Activated CD4-positive, alpha-beta memory T cell treated with anti-CD3 and anti-CD28 coated beads, Interleukin-2, amount 10 ng/mL, durations not matched to agents 7 days and 5 days (primary cell): ENCODE results near the gene ZNF580. TPM values are rescaled to one million over a fixed set of nuclear protein-coding genes. Genes with fewer than 3 reads are reported as not detected.

Experiments used
- CTCF ChIA-PET: fragments of 350-600 bp; sonication (Branson Sonifier 250); formaldehyde crosslinking; loops from one replicate; lab custom pipeline; 2021; ENCODE audit warnings: antibody characterized with exemption, inconsistent platforms; lab: Charles Lee
- POLR2A ChIA-PET: fragments of 350-600 bp; sonication (Branson Sonifier 250); formaldehyde crosslinking; loops from one replicate; lab custom pipeline; 2021; ENCODE audit warnings: antibody characterized with exemption; lab: Charles Lee
- DNase-seq: peaks from one replicate; pipeline ENCODE4 v3.0.0-alpha.2; 2020
- H3K27ac Mint-ChIP-seq: one replicate; pipeline ENCODE4 v1.8.0; 2021; ENCODE audit warnings: mild to moderate bottlenecking, mixed read lengths
- H3K27me3 Mint-ChIP-seq: one replicate; pipeline ENCODE4 v1.8.0; 2021; ENCODE audit warnings: mixed read lengths
- H3K36me3 Mint-ChIP-seq: one replicate; pipeline ENCODE4 v1.8.0; 2021; ENCODE audit warnings: low read depth, mixed read lengths
- H3K4me1 Mint-ChIP-seq: one replicate; pipeline ENCODE4 v1.8.0; 2021; ENCODE audit warnings: mixed read lengths
- H3K4me3 Mint-ChIP-seq: one replicate; pipeline ENCODE4 v1.8.0; 2021; ENCODE audit warnings: mild to moderate bottlenecking, mixed read lengths
- H3K9me3 Mint-ChIP-seq: one replicate; pipeline ENCODE4 v1.8.0; 2021; ENCODE audit warnings: mixed read lengths
- total RNA-seq, 2 experiments: library from RNA; stranded (reverse); gene quantifications; one replicate each; pipeline ENCODE4 v1.2.3, GENCODE V29; 2021

ZNF580 gene
- total RNA-seq, 2 experiments from 2014 or later = 35.7 to 39.7 TPM

- no peaks in the 10 kb centered on the region for H3K27me3 Mint-ChIP-seq
- H3K9me3 Mint-ChIP-seq = peaks cover 5% of the 10 kb centered on the region
- peaks cover 39% of the 10 kb centered on the region for H3K4me1 Mint-ChIP-seq
Observed at GRCh38 chr19:55599842-55600661, 40.8 kb upstream of the ZNF580 start, which contains the start of gene ZNF524. TSS of gene ZNF524 (plus strand) at chr19:55600288. CDS start at chr19:55602113, 1,825 bp downstream.

GRCh38 chr19:55600662-55601028 lies 40.2 kb upstream of the ZNF580 start:
- peak overlapping the region; percentile 90 for H3K27ac Mint-ChIP-seq
- POLR2A ChIA-PET = interaction anchor here (0.6 to 4.1 kb wide), 6 partner anchors 25 to 344 kb away, joined by 3 to 49 read pairs (median 7); partner anchors contain the start of genes ZNF581, ZNF628 and ZNF784
- peaks cover 39% of the 10 kb centered on the region for H3K4me1 Mint-ChIP-seq
- no peaks in the 10 kb centered on the region for H3K27me3 Mint-ChIP-seq
- peak overlapping the region; percentile 98 for H3K4me3 Mint-ChIP-seq
- CTCF ChIA-PET = interaction anchor here (1.3 to 2.7 kb wide), 3 partner anchors 26 to 53 kb away, joined by 4 to 17 read pairs (median 14); partner anchors contain the start of gene U2AF2
- no peaks in the 10 kb centered on the region for H3K9me3 Mint-ChIP-seq
- H3K36me3 Mint-ChIP-seq = peaks cover 45% of the 10 kb centered on the region
- DNase-seq = no peak

More at GRCh38 chr19:55599842-55600661, 40.8 kb upstream of the ZNF580 start, which contains the start of gene ZNF524:
- Mint-ChIP-seq H3K27ac (peak within 1 kb of the TSS; percentile 99), H3K4me3 (peak within 1 kb of the TSS; percentile 98), H3K36me3 (peaks cover 51% of the 10 kb centered on the region)
- DNase-seq = peak; percentile 87
- ChIA-PET CTCF (interaction anchor here (1.3 to 2.7 kb wide), 7 partner anchors 25 to 261 kb away, joined by 3 to 17 read pairs (median 8); partner anchors contain the start of genes KMT5C, U2AF2 and ZNF784), POLR2A (interaction anchor here (0.8 to 4.1 kb wide), 23 partner anchors 11 to 1082 kb away, joined by 3 to 49 read pairs (median 4); partner anchors contain the start of genes HSPBP1, KMT5C, PPP6R1 and TMEM238)

GRCh38 chr19:55601084-55601483 lies 39.7 kb upstream of the ZNF580 start:
- POLR2A ChIA-PET = interaction anchor here (0.6 to 4.1 kb wide), 5 partner anchors 24 to 321 kb away, joined by 3 to 49 read pairs (median 10); partner anchors contain the start of genes ZNF581, ZNF628 and ZNF784
- Mint-ChIP-seq H3K27me3 (no peaks in the 10 kb centered on the region), H3K9me3 (no peaks in the 10 kb centered on the region), H3K27ac (peak overlapping the region; percentile 90), H3K4me1 (peaks cover 41% of the 10 kb centered on the region), H3K36me3 (peaks cover 44% of the 10 kb centered on the region), H3K4me3 (peak overlapping the region; percentile 98)
- no peak for DNase-seq
- CTCF ChIA-PET = interaction anchor here (1.0 to 1.3 kb wide), 2 partner anchors 26 to 32 kb away, joined by 3 to 4 read pairs; no protein-coding TSS in a partner anchor

- no peak for DNase-seq
- ChIA-PET CTCF (interaction anchor here (1.0 to 1.3 kb wide), 2 partner anchors 24 to 31 kb away, joined by 3 to 4 read pairs; no protein-coding TSS in a partner anchor), POLR2A (no interaction called here)
- H3K4me3 Mint-ChIP-seq = no peak overlapping the region
- H3K36me3 Mint-ChIP-seq = peaks cover 41% of the 10 kb centered on the region
- peaks cover 50% of the 10 kb centered on the region for H3K4me1 Mint-ChIP-seq
- H3K27ac Mint-ChIP-seq = peak overlapping the region; percentile 90
- H3K9me3 Mint-ChIP-seq = no peaks in the 10 kb centered on the region
- no peaks in the 10 kb centered on the region for H3K27me3 Mint-ChIP-seq
Observed at GRCh38 chr19:55602104-55603001, 38.4 kb upstream of the ZNF580 start.

- Mint-ChIP-seq H3K27ac (peak overlapping the region; percentile 26), H3K9me3 (no peaks in the 10 kb centered on the region), H3K4me1 (peaks cover 54% of the 10 kb centered on the region), H3K36me3 (peaks cover 42% of the 10 kb centered on the region), H3K27me3 (no peaks in the 10 kb centered on the region), H3K4me3 (peak overlapping the region; percentile 40)
- ChIA-PET CTCF (no interaction called here), POLR2A (no interaction called here)
- no peak for DNase-seq
Observed at GRCh38 chr19:55603115-55603514, 37.7 kb upstream of the ZNF580 start.

GRCh38 chr19:55603581-55604292 lies 37.1 kb upstream of the ZNF580 start:
- peak overlapping the region; percentile 26 for H3K27ac Mint-ChIP-seq
- H3K9me3 Mint-ChIP-seq = no peaks in the 10 kb centered on the region
- peaks cover 54% of the 10 kb centered on the region for H3K4me1 Mint-ChIP-seq
- ChIA-PET POLR2A (interaction anchor here (1.0 to 4.3 kb wide), 5 partner anchors 21 to 196 kb away, joined by 3 to 53 read pairs (median 5); partner anchors contain the start of genes U2AF2, UBE2S, ZNF579 and ZNF784), CTCF (interaction anchor here (0.6 to 2.8 kb wide), 5 partner anchors 16 to 142 kb away, joined by 3 to 19 read pairs (median 3); partner anchors contain the start of gene ISOC2)
- H3K4me3 Mint-ChIP-seq = peak overlapping the region; percentile 40
- H3K27me3 Mint-ChIP-seq = no peaks in the 10 kb centered on the region
- no peak for DNase-seq
- H3K36me3 Mint-ChIP-seq = peaks cover 38% of the 10 kb centered on the region

- peak overlapping the region; percentile 76 for H3K4me3 Mint-ChIP-seq
- no peaks in the 10 kb centered on the region for H3K9me3 Mint-ChIP-seq
- ChIA-PET CTCF (interaction anchor here (0.7 to 3.4 kb wide), 15 partner anchors 15 to 221 kb away, joined by 3 to 56 read pairs (median 9); partner anchors contain the start of genes TMEM238 and ZNF784), POLR2A (interaction anchor here (0.8 to 4.3 kb wide), 14 partner anchors 12 to 488 kb away, joined by 3 to 53 read pairs (median 4); partner anchors contain the start of genes PPP1R12C, U2AF2, UBE2S and ZNF579)
- no peaks in the 10 kb centered on the region for H3K27me3 Mint-ChIP-seq
- H3K27ac Mint-ChIP-seq = peak overlapping the region; percentile 95
- H3K36me3 Mint-ChIP-seq = peaks cover 46% of the 10 kb centered on the region
- peaks cover 53% of the 10 kb centered on the region for H3K4me1 Mint-ChIP-seq
- peak; percentile 99 for DNase-seq
Observed at GRCh38 chr19:55605207-55605636, 35.6 kb upstream of the ZNF580 start.

GRCh38 chr19:55605637-55606470 lies 34.9 kb upstream of the ZNF580 start, which contains the start of gene ZNF865:
TSS of gene ZNF865 (plus strand) at chr19:55605647. CDS start at chr19:55613619, 7,972 bp downstream.
- ChIA-PET CTCF (interaction anchor here (0.6 to 3.4 kb wide), 22 partner anchors 14 to 465 kb away, joined by 3 to 56 read pairs (median 6); partner anchors contain the start of genes TMEM238, ZNF579, ZNF628 and ZNF784), POLR2A (interaction anchor here (0.7 to 4.3 kb wide), 17 partner anchors 10 to 489 kb away, joined by 3 to 53 read pairs (median 4); partner anchors contain the start of genes PPP1R12C, U2AF2, UBE2S and ZNF579)
- Mint-ChIP-seq H3K27ac (peak within 1 kb of the TSS; percentile 95), H3K4me3 (peak within 1 kb of the TSS; percentile 94), H3K27me3 (no peaks in the 10 kb centered on the region), H3K4me1 (peaks cover 57% of the 10 kb centered on the region), H3K9me3 (no peaks in the 10 kb centered on the region), H3K36me3 (peaks cover 46% of the 10 kb centered on the region)
- DNase-seq = peak; percentile 75

GRCh38 chr19:55606471-55606787 lies 34.4 kb upstream of the ZNF580 start:
- Mint-ChIP-seq H3K4me1 (peaks cover 54% of the 10 kb centered on the region), H3K36me3 (peaks cover 42% of the 10 kb centered on the region), H3K27me3 (no peaks in the 10 kb centered on the region), H3K4me3 (peak overlapping the region; percentile 94), H3K27ac (peak overlapping the region; percentile 93), H3K9me3 (no peaks in the 10 kb centered on the region)
- POLR2A ChIA-PET = interaction anchor here (0.7 to 4.3 kb wide), 13 partner anchors 10 to 345 kb away, joined by 3 to 53 read pairs (median 5); partner anchors contain the start of genes U2AF2, UBE2S, ZNF579 and ZNF628
- CTCF ChIA-PET = interaction anchor here (0.6 to 3.4 kb wide), 21 partner anchors 14 to 465 kb away, joined by 3 to 56 read pairs (median 6); partner anchors contain the start of genes TMEM238, ZNF579, ZNF628 and ZNF784
- DNase-seq = no peak

GRCh38 chr19:55606817-55607216 lies 34.0 kb upstream of the ZNF580 start:
- Mint-ChIP-seq H3K27me3 (no peaks in the 10 kb centered on the region), H3K4me3 (peak overlapping the region; percentile 94), H3K36me3 (peaks cover 39% of the 10 kb centered on the region), H3K27ac (peak overlapping the region; percentile 93), H3K4me1 (peaks cover 50% of the 10 kb centered on the region), H3K9me3 (no peaks in the 10 kb centered on the region)
- DNase-seq = no peak
- ChIA-PET POLR2A (interaction anchor here (0.7 to 4.3 kb wide), 10 partner anchors 10 to 346 kb away, joined by 3 to 53 read pairs (median 6); partner anchors contain the start of genes U2AF2, ZNF579, ZNF628 and ZNF784), CTCF (interaction anchor here (0.8 to 3.4 kb wide), 20 partner anchors 13 to 466 kb away, joined by 3 to 56 read pairs (median 6); partner anchors contain the start of genes TMEM238, ZNF579, ZNF628 and ZNF784)
